Measurements from ENCODE around the gene ATP2B2. TPM values are rescaled to one million over a fixed set of nuclear protein-coding genes. Genes with fewer than 3 reads are reported as not detected.

The ATP2B2 gene
- total and polyA plus RNA-seq, 7 donors: 0.08 to 6.5 (median 0.77) TPM

DNA sequence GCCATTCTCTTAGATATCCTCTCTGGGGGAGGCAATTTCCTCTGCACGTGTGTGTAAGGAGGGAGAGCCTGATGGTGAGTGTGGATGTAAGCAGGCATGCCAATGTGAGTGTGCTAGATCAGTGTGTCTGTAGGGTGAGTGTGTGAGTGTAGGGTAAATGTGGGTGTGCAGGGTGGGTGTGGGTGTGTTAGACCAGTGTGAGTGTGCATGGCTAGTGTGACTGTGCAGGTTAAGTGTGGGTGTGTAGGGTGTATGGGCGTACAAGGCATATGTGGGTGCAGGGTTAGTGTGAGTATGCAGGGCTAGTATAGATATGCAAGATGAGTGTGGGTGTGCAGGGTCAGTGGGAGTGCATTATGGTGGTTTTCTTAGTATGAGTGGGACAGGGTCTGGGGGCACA lies 48.4 kb downstream of the ATP2B2 start:
- H3K36me3 ChIP-seq (ENCODE audit: insufficient read depth in 1 of 2, low read depth in 1 of 2): no peaks in the 10 kb centered on the region
- peaks cover 2% of the 10 kb centered on the region for H3K4me1 ChIP-seq
- DNase-seq (no peak), ATAC-seq (no peak)
- H3K4me3 ChIP-seq: no peak overlapping the region
- H3K27me3 ChIP-seq (ENCODE audit: insufficient read depth in 3 of 3, low read length in 2 of 3): no peaks in the 10 kb centered on the region
- intact Hi-C loops (cut with DNase I): no loop called here
- TF ChIP-seq, protein P1, sequence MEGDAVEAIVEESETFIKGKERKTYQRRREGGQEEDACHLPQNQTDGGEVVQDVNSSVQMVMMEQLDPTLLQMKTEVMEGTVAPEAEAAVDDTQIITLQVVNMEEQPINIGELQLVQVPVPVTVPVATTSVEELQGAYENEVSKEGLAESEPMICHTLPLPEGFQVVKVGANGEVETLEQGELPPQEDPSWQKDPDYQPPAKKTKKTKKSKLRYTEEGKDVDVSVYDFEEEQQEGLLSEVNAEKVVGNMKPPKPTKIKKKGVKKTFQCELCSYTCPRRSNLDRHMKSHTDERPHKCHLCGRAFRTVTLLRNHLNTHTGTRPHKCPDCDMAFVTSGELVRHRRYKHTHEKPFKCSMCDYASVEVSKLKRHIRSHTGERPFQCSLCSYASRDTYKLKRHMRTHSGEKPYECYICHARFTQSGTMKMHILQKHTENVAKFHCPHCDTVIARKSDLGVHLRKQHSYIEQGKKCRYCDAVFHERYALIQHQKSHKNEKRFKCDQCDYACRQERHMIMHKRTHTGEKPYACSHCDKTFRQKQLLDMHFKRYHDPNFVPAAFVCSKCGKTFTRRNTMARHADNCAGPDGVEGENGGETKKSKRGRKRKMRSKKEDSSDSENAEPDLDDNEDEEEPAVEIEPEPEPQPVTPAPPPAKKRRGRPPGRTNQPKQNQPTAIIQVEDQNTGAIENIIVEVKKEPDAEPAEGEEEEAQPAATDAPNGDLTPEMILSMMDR (IDR thresholded peaks at IDR 0.05): no peak
- H3K27ac ChIP-seq: no peak overlapping the region
- no peaks in the 10 kb centered on the region for H3K9me3 ChIP-seq
- 62 to 70% (median 70%) methylated on average over 2 of the region's 2 CpGs for WGBS, 3 donors

DNA sequence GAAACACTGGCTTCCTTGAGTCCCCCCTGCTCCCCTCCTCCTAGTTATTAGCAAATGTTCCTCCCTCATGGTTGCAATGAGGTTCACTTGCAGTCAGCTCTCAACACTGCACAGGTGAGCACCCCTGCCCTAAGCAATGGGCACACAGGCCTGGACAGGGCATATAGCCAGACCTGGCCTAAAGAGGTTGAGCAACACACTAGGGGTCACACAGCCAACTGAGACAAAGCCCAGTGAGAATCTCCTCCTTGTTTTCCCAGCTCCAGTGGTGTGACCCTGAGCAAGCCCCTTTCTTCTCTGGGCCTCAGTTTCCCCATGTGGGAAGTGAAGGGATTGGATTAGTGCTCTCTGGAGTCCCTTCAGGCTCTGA lies 49.9 kb downstream of the ATP2B2 start:
- no peak for ATAC-seq
- Histone ChIP-seq H3K9me3 (no peaks in the 10 kb centered on the region), H3K4me1 (peaks cover 9% of the 10 kb centered on the region), H3K27me3 (ENCODE audit: insufficient read depth in 3 of 3, low read length in 2 of 3) (no peaks in the 10 kb centered on the region), H3K4me3 (no peak overlapping the region), H3K27ac (no peak overlapping the region), H3K36me3 (ENCODE audit: insufficient read depth in 1 of 2, low read depth in 1 of 2) (no peaks in the 10 kb centered on the region)
- intact Hi-C loops (cut with DNase I): no loop called here
- TF ChIP-seq, protein P1 (IDR thresholded peaks at IDR 0.05): no peak
- DNase-seq: no peak

DNA sequence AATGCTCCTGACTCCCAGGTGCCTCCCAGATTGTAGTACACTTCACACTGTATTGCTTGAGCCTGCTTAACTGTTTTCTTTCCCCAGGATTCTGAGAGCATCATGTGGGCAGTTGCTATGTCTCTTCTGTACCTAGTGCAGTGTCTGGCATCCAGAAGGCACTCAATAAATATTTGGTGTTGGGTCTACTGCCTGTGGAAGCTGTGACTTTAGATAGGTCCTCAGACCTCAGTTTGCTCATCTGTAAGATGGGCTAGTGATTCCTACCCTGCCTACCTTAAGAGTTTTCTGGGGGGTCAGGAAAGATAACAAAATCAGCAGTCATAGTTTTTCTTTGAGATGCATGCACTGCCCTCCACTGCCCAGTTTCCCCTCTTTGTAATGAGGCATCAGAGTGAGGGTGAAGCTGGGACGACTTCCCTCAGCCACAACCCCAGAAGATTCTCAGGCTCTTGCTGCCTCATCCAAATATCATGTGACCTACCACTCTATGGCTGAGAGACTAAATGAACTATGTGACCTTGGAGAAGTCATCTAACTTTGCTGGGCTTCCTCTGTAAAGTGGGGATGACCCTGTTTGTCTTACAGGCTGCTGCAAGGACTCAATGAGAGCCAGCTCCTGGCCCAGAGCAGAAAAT lies 50.4 kb downstream of the ATP2B2 start:
- H3K27me3 ChIP-seq (ENCODE audit: insufficient read depth in 3 of 3, low read length in 2 of 3): no peaks in the 10 kb centered on the region

DNA sequence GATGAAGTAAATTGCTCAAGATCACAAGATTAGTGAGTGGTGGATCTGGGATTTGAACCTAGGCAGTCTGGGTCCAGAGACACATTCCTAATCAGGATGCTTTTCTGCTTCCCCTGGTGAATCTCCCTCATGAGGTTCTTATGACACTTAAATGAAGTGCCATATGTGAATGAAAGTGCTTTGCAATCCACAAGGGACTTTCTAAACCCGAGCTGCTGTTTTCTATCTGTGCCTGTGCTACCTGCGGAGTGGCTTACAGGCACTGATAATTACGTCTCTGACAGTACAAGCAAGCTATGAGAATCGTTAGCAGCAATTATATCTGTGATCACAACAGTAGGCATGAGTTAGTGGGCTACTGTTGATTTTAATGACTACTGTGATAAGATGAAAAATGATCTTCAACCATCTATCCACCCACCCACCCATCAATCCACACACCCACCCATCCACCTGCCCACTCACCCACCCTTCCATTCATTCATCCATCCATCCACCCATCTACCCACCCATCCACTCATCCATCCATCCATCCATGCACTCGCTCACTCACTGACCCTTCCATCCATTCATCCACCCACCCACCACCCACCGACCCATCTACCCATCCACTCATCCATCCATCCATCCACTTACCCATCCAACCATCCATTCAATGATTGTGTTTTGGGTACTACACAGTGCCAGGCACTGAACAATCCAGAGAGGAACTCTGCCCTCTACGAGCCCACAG lies 51.8 kb downstream of the ATP2B2 start:
- H3K27me3 ChIP-seq (ENCODE audit: insufficient read depth in 3 of 3, low read length in 2 of 3): no peaks in the 10 kb centered on the region
- H3K27ac ChIP-seq: no peak overlapping the region
- ATAC-seq (no peak), DNase-seq (no peak)
- intact Hi-C loops (cut with DNase I): no loop called here
- TF ChIP-seq, protein P1 (IDR thresholded peaks at IDR 0.05): no peak
- WGBS, 3 donors: 60 to 66% (median 61%) methylated on average over 7 of the region's 7 CpGs
- no peaks in the 10 kb centered on the region for H3K36me3 ChIP-seq (ENCODE audit: insufficient read depth in 1 of 2, low read depth in 1 of 2)
- no peaks in the 10 kb centered on the region for H3K9me3 ChIP-seq
- no peak overlapping the region for H3K4me3 ChIP-seq
- H3K4me1 ChIP-seq: peaks cover 9% of the 10 kb centered on the region

More for the DNA sequence above, 50.4 kb downstream of the ATP2B2 start:
- ATAC-seq (no peak), DNase-seq (no peak)
- no peaks in the 10 kb centered on the region for H3K36me3 ChIP-seq (ENCODE audit: insufficient read depth in 1 of 2, low read depth in 1 of 2)
- H3K4me3 ChIP-seq: no peak overlapping the region
- TF ChIP-seq, protein P1 (IDR thresholded peaks at IDR 0.05): no peak
- intact Hi-C loops (cut with DNase I): no loop called here
- 0% methylated on average over 1 of the region's 1 CpG for WGBS, 3 donors
- H3K9me3 ChIP-seq: no peaks in the 10 kb centered on the region
- peaks cover 11% of the 10 kb centered on the region for H3K4me1 ChIP-seq
- no peak overlapping the region for H3K27ac ChIP-seq

All from psoas muscle (tissue), 8 donors.